Kidney (tissue), 14 donors: ENCODE data around the gene AEBP1. TPM values are rescaled to one million over a fixed set of nuclear protein-coding genes. Genes with fewer than 3 reads are reported as not detected.

ENCODE experiments used
- DNase-seq, 5 donors: peaks; one replicate each; pipeline ENCODE4 v3.0.0-alpha.2; 2013 to 2020
- FAIRE-seq: peaks from 2 replicates; lab custom pipeline; 2012; peaks lifted over from hg19 to GRCh38; lab: Jason Lieb, UNC
- H3K27ac ChIP-seq, 2 donors: one replicate each; pipeline ENCODE4 v1.7.0; 2013; ENCODE audit warnings: low read depth in 2 of 2, low read length in 2 of 2, inconsistent platforms in 1 of 2
- H3K27me3 ChIP-seq: one replicate; pipeline ENCODE4 v1.7.1; 2013; ENCODE audit warnings: low read length, inconsistent platforms; ENCODE audit not compliant: control insufficient read depth, insufficient read depth
- H3K36me3 ChIP-seq, 3 donors: one replicate each; pipeline versions ENCODE4 v1.7.0 to v1.7.1; 2013; ENCODE audit warnings: low read length in 3 of 3, control low read depth in 1 of 3, inconsistent platforms in 1 of 3; ENCODE audit not compliant: insufficient read depth in 3 of 3, control insufficient read depth in 2 of 3
- H3K4me1 ChIP-seq, 3 donors: one replicate each; pipeline versions ENCODE4 v1.7.0 to v1.7.1; 2013; ENCODE audit warnings: low read length in 3 of 3, inconsistent platforms in 1 of 3, low read depth in 1 of 3; ENCODE audit not compliant: control insufficient read depth in 2 of 3, insufficient read depth in 2 of 3
- H3K4me3 ChIP-seq, 3 donors: one replicate each; pipeline versions ENCODE4 v1.7.0 to v1.8.1; 2013; ENCODE audit warnings: low read length in 3 of 3, control low read depth in 1 of 3, inconsistent platforms in 1 of 3
- H3K9ac ChIP-seq, 3 donors: one replicate each; pipeline versions ENCODE4 v1.7.0 to v1.7.1; 2013; ENCODE audit warnings: low read length in 3 of 3, control low read depth in 1 of 3, inconsistent platforms in 1 of 3
- H3K9me3 ChIP-seq, 3 donors: one replicate each; pipeline versions ENCODE4 v1.7.0 to v1.7.1; 2013; ENCODE audit warnings: low read length in 3 of 3, control low read depth in 1 of 3, inconsistent platforms in 1 of 3; ENCODE audit not compliant: control insufficient read depth in 2 of 3, insufficient read depth in 1 of 3
- intact Hi-C: fragments of 100-400 bp; cut with DNase I; formaldehyde crosslinking; loops from one replicate; pipeline ENCODE4 v1.11.1; 2022
- polyA plus RNA-seq: library from polyadenylated mRNA; stranded (reverse); fragments of 350-450 nt; fragmentation: Illumina TruSeq; extraction: RNeasy Lipid Tissue Mini Kit (QIAGEN cat#74804); gene quantifications from one replicate; pipeline ENCODE4 v1.2.3, GENCODE V29; 2014; ENCODE audit warnings: low read depth, low replicate concordance; ENCODE audit not compliant: insufficient read depth
- total RNA-seq: library from RNA; stranded (reverse); fragmentation: NEBNext Ultra II Directional; extraction: Animal tissue kit (Norgen Biotek cat#: 25700); gene quantifications from one replicate; pipeline ENCODE4 v1.2.1, GENCODE V29; 2021
- TF ChIP-seq, protein P1 (sequence below): IDR thresholded peaks from 3 replicates; pipeline ENCODE4 v1.5.1; 2012; ENCODE audit warnings: mild to moderate bottlenecking, moderate library complexity, borderline replicate concordance; ENCODE audit not compliant: insufficient read depth; ENCODE audit errors: extremely low read depth
- donor health status: control.
- donor health status: control.
- donor health status: control.
- donor health status: control.
- donor health status: control.
- donor health status: DM: yes; HTN: yes; CAD: no.
- donor health status: Normal renal cell carcinoma (clear cell type).

Gene AEBP1
- total and polyA plus RNA-seq, 2 donors from 2014 or later: 89.4 to 164 TPM

DNA sequence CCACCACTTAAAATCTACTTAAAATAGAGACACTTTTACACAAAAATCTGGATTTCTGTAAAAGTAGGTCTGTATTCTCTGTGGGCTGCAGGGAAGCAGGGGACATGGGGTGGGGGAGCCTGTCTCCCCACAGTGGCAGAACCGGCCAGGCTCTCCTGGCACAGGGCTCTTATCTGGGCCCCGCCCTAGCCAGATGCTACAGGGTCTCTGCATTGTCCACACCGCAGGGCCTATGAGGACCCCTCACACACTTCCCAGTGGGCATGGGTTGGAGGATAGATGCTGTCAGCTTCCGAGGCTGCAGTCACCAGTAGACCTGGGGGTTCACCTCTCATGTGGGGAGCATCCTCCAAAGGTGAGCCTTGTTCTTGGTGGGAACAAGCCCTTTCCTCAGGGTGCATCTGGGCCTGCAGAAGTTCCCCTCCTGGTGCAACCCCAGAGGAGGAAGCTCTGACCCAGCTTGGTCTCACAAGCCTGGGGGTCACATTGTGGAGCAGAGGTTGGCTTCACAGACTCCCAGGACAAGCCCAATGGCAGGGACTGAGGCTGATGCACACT, 52.4 kb downstream of the AEBP1 start:
- intact Hi-C loops: no loop called here
- H3K4me3 ChIP-seq: no peak overlapping the region
- FAIRE-seq: no peak

DNA sequence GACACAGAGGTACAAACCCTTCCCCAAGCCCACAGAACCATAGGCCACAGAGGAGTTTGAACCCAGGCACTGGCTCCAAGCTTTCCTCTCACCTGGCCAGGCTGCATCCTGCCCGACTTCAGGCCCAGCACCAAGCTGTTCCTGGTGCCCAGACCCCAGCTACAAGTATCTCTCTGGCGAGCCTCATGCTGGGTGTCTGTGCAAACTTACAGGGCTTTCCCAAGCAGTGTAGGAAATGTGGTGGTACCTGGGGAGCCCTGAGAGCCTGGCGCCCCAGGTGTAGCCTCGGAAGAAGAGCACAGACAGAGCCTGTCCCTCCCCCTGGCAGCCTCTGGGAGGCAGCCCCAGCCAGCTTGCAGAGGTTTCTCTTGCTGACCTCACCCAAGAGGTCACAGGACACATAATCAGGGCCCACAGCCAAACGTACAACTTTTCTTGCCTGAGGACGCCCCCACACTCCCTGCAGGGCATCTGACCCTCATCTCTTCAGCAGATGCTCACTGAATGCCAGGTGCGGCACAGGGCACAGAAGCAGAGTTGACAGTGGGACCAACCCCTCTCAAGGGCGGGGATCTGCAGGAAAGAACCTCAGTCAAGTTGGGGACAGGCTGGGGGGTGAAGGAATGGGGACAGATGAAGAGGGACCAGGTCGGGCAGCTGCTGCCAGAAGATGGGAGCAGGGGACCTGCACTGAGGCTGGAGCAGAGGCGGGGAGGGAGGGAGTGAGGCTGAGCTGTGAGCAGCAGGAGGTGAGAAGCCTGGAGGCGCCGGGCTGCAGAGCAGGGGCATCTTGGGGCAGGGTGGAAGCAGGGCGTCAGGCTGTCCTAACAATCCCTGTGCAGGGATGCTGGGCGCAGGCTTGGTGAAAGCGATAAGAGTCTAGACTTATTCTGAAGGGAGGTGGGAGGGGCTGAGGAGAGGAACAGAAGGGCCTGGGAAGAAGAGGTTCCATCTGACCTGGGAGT, 53.3 kb downstream of the AEBP1 start:
- intact Hi-C loops: no loop called here
- Histone ChIP-seq H3K9me3 (no peaks in the 10 kb centered on the region), H3K27ac (no peak overlapping the region), H3K36me3 (no peaks in the 10 kb centered on the region), H3K4me1 (no peaks in the 10 kb centered on the region), H3K4me3 (no peak overlapping the region), H3K9ac (no peak overlapping the region), H3K27me3 (no peaks in the 10 kb centered on the region)
- TF ChIP-seq, protein P1, sequence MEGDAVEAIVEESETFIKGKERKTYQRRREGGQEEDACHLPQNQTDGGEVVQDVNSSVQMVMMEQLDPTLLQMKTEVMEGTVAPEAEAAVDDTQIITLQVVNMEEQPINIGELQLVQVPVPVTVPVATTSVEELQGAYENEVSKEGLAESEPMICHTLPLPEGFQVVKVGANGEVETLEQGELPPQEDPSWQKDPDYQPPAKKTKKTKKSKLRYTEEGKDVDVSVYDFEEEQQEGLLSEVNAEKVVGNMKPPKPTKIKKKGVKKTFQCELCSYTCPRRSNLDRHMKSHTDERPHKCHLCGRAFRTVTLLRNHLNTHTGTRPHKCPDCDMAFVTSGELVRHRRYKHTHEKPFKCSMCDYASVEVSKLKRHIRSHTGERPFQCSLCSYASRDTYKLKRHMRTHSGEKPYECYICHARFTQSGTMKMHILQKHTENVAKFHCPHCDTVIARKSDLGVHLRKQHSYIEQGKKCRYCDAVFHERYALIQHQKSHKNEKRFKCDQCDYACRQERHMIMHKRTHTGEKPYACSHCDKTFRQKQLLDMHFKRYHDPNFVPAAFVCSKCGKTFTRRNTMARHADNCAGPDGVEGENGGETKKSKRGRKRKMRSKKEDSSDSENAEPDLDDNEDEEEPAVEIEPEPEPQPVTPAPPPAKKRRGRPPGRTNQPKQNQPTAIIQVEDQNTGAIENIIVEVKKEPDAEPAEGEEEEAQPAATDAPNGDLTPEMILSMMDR: no peak
- peak in 1 of 5 donors; percentile 23 for DNase-seq
- FAIRE-seq: no peak

More for the DNA sequence above, 52.4 kb downstream of the AEBP1 start:
- DNase-seq: peak in 1 of 5 donors; percentile 19
- no peaks in the 10 kb centered on the region for H3K27me3 ChIP-seq
- no peaks in the 10 kb centered on the region for H3K9me3 ChIP-seq
- no peaks in the 10 kb centered on the region for H3K4me1 ChIP-seq
- H3K27ac ChIP-seq: no peak overlapping the region
- H3K36me3 ChIP-seq: no peaks in the 10 kb centered on the region
- H3K9ac ChIP-seq: no peak overlapping the region
- TF ChIP-seq, protein P1: no peak

- Histone ChIP-seq H3K4me3 (no peak overlapping the region), H3K4me1 (no peaks in the 10 kb centered on the region), H3K9ac (no peak overlapping the region), H3K9me3 (no peaks in the 10 kb centered on the region), H3K36me3 (no peaks in the 10 kb centered on the region), H3K27me3 (no peaks in the 10 kb centered on the region), H3K27ac (no peak overlapping the region)
- intact Hi-C loops: no loop called here
- no peak for FAIRE-seq
- TF ChIP-seq, protein P1: no peak
- DNase-seq: peak in 1 of 5 donors; percentile 28
These were observed 54.1 kb downstream of the AEBP1 start for GRCh38 chr7:44158096-44158872.
